RWPE1 (cell line): Measurements from ENCODE around the gene C5AR1.
"Not testable (repeated sequence)": the region's sequence is repeated elsewhere in the genome, so short reads cannot be mapped to it uniquely, and the experiment has no call there.

Source experiments
- CTCF ChIA-PET: fragments of 350-600 bp; sonication (Branson Sonifier 250); formaldehyde crosslinking; extraction: SDS; loops from one replicate; lab custom pipeline; 2021; lab: Yijun Ruan, JAX
- POLR2A ChIA-PET: fragments of 400-600 bp; formaldehyde crosslinking; extraction: SDS; loops from one replicate; lab custom pipeline; 2020; ENCODE audit warnings: antibody characterized with exemption; ENCODE audit not compliant: low non-redundant PET; lab: Yijun Ruan, JAX
- DNase-seq: peaks from one replicate; pipeline ENCODE4 v3.0.0; 2012; ENCODE audit warnings: low spot score
- H3K27ac ChIP-seq: fragments of 450-650 bp; 2 replicates; pipeline ENCODE4 v1.5.1; 2017
- CTCF ChIP-seq: fragments of 450-650 bp; conservative IDR thresholded peaks from 2 replicates; pipeline ENCODE4 v1.5.1; 2017; ENCODE audit warnings: low read depth, mild to moderate bottlenecking

Gene C5AR1

DNA sequence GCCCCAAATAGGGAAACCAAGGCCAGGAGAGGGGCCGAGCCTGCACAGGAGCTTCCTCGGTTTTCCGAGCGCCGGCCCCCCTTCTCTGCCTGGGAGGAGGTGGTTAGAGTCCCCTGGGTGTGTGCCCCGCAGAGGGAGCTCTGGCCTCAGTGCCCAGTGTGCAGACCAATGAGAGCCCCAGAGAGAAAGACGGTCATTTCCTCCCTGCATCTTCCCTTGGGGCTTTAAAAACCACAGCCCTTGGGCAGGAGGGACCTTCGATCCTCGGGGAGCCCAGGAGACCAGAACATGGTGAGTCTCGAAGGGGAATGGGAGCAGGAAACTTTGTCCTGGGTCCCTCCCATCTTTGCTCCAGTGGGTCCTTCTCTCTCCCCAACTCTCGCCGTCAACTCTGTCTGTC, at the start of gene C5AR1:
Gene C5AR1, plus strand, starts transcription at position 254 of the 400 bp plus-strand sequence. Its CDS starts 35 bp downstream, at position 289.
- H3K27ac ChIP-seq, result peak within 1 kb of the TSS; percentile 51
- TF ChIP-seq CTCF, result no peak
- CTCF ChIA-PET, result interaction anchor here (0.6 kb wide), 1 partner anchor 24 kb away, joined by 3 read pairs; no protein-coding TSS in a partner anchor
- DNase-seq, result no peak
- POLR2A ChIA-PET, result no interaction called here

GRCh38 chr19:47260476-47260875, 49.2 kb upstream of the C5AR1 start:
- no peak for DNase-seq
- no peak for TF ChIP-seq CTCF
- H3K27ac ChIP-seq, result peak overlapping the region; percentile 98
- ChIA-PET POLR2A (interaction anchor here (1.0 kb wide), 1 partner anchor 9 kb away, joined by 3 read pairs; no protein-coding TSS in a partner anchor), CTCF (no interaction called here)

DNA sequence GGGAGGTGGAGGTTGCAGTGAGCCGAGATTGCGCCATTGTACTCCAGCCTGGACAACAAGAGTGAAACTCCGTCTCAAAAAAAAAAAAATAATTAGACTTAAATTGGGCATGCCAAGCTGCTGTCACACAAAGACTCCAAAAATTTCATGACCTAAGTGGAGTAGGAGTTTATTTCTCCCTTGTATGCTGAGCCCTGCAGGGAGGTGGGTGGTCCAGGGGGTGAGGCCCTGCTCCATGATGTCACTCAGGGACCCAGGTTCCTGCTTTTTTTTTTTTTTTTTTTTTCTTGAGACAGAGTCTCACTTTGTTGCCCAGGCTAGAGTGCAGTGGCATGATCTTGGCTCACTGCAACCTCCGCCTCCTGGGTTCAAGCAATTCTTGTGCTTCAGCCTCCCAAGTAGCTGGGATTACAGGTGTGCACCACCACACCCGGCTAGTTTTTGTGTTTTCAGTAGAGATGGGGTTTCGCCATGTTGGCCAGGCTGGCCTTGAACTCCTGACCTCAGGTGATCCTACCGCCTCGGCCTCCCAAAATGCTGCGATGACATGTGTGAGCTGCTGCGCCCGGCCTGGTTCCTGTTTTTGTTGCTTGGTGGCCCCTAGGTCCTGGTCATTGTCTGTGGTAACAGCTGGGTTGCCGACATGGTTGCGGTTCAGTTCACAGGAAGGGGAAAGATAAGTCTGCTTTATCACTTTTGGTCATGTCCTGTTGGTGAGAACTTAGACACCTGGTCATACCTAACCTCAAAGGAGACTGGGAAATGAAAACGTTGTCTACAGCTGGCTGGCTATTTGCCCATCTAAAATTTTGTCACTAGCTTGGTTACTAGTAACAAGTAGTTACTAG, 47.5 kb upstream of the C5AR1 start:
- POLR2A ChIA-PET, DNase-seq: not testable (repeated sequence)
- H3K27ac ChIP-seq, result peak overlapping the region; percentile 18; the same call in 1 of the 2 replicates
- CTCF ChIA-PET, result interaction anchor here (0.6 to 1.0 kb wide), 3 partner anchors 10 to 428 kb away, joined by 3 to 4 read pairs (median 4); no protein-coding TSS in a partner anchor

- ChIA-PET CTCF (no interaction called here), POLR2A (no interaction called here)
- DNase-seq, result no peak
- TF ChIP-seq CTCF, result no peak
- H3K27ac ChIP-seq, result 0 out of 2 replicates have a peak overlapping the region, but pooled peaks have one; percentile 2
These were observed 45.0 kb upstream of the C5AR1 start for GRCh38 chr19:47264629-47265028.

- no peak for TF ChIP-seq CTCF
- H3K27ac ChIP-seq, result peak overlapping the region; percentile 54
- POLR2A ChIA-PET, result no interaction called here
- CTCF ChIA-PET, result no interaction called here
- DNase-seq, result no peak
These were observed 43.2 kb upstream of the C5AR1 start for GRCh38 chr19:47266401-47266941.

DNA sequence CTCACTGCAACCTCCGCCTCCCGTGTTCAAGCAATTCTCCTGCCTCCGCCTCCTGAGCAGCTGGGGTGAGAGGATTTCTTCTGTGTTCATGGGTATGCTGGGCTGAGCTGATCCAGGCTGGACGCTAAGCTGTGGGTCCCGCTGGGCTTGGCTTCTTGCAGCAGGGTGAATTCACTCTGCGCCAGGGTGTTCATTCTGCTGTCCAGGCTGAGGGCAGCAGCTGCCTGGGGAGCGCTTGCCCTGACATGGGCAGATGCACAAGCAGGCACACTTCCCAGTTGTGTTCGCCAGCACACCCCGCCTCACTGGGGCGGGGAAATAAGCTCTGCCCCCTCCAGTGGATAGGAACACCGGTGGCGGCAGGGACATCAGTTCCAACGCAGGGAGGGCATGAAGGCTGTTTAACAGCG, 42.3 kb upstream of the C5AR1 start:
- DNase-seq, result no peak
- peak overlapping the region; percentile 54 for H3K27ac ChIP-seq
- ChIA-PET POLR2A (no interaction called here), CTCF (interaction anchor here (0.6 kb wide), 2 partner anchors 28 to 153 kb away, joined by 3 to 4 read pairs; no protein-coding TSS in a partner anchor)
- TF ChIP-seq CTCF, result no peak
